NCI-H526 (cell line): Measurements from ENCODE around the gene NOS1AP.
A peak's percentile ranks its signal among the peaks of the same experiment; 100 is the strongest.
"Not testable (repeated sequence)": the region's sequence is repeated elsewhere in the genome, so short reads cannot be mapped to it uniquely, and the experiment has no call there.

Experiments used
- DNase-seq, 2 experiments: peaks; one replicate each; lab custom pipeline; 2025; lab: John Stamatoyannopoulos, UW

NOS1AP gene

DNA sequence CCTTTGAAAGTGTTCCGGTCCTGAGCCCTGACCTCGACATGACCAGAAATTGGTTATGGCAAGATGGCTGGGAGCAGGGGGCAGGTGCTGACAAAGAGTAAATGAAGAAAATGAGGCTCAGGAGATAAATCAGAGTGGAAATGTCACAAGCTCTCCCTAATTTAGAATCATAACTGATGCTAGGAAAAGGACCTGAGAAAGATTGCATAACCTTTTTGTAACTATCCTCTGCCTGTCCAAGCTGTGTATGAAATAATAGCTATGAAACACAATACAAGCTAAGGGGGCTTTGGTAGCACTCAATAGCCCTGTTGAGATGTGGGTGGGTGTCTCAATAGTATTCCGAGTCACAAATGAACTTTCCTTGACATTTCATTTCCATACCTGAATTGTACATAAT lies 12.9 kb upstream of the NOS1AP start:
- DNase-seq, result no peak

GRCh38 chr1:162059721-162060120 lies 9.8 kb upstream of the NOS1AP start:
- no peak for DNase-seq

DNA sequence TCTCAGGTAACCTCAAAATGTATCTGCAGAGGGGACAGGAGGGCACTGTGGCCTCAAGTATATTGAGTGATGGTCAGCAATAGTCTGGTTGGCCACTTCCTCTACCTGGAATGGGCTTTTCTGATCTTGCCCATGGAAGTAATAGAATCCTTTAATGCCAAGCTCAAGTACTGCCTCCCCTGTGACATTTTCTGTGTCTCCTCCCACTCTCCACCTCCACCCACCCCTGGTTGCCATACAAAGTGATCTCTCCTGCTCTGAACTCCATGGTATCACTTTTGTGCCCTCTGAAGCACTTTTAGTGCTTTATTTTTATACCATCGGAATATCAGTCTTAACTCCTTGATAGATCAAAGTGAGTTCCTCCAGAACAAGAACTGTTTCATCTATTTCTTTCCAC lies 9.2 kb upstream of the NOS1AP start:
- DNase-seq, result no peak

- DNase-seq, result peak in 1 of 2 experiments; percentile 39
These were observed 6.9 kb upstream of the NOS1AP start for GRCh38 chr1:162062542-162063015.

- DNase-seq, result no peak
These were observed 4.5 kb upstream of the NOS1AP start for GRCh38 chr1:162065016-162065415.

DNA sequence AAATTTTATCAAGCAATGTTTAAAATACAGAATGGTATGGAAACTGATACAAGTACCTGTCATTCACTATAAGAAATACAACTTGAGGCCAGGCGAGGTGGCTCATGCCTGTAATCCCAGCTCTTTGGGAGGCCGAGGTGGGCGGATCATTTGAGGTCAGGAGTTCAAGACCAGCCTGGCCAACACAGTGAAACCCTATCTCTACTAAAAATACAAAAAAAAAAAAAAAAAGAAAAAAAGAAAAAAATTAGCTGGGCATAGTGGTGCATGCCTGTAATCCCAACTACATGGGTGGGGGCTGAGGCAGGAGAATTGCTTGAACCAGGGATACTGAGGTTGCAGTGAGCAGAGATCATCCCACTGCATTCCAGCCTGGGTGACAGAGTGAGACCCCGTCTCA lies 2.7 kb upstream of the NOS1AP start:
- DNase-seq, result not testable (repeated sequence)

GRCh38 chr1:162067466-162067865 lies 2.0 kb upstream of the NOS1AP start:
- DNase-seq, result peak; percentile 66 to 77

DNA sequence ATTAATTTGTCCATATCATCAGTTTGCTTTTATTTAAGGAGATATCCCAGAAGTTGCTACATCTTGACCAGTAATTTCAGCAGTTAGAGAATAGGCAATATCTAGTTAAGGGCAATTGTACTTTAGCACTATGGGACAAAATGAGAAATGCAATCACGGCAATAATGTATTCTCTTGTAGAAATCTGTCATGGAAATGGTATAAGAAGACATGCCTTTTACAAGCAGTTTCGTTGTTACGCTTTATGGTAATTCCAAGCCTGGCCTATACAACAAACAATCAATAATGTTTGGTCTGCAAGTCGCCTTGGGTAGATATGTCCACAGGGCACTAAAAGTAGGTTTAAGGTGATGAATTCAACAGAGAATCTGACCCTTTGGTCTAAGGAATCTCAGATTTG lies 1.2 kb upstream of the NOS1AP start:
- DNase-seq, result no peak

GRCh38 chr1:162070094-162070748 lies 730 bp downstream of the NOS1AP start:
- DNase-seq, result peak; percentile 64 to 85

- peak in 1 of 2 experiments; percentile 55 for DNase-seq
These were observed 1.3 kb downstream of the NOS1AP start for GRCh38 chr1:162070825-162071224.

- peak; percentile 52 to 62 for DNase-seq
These were observed 3.2 kb downstream of the NOS1AP start for GRCh38 chr1:162072740-162073139.

DNA sequence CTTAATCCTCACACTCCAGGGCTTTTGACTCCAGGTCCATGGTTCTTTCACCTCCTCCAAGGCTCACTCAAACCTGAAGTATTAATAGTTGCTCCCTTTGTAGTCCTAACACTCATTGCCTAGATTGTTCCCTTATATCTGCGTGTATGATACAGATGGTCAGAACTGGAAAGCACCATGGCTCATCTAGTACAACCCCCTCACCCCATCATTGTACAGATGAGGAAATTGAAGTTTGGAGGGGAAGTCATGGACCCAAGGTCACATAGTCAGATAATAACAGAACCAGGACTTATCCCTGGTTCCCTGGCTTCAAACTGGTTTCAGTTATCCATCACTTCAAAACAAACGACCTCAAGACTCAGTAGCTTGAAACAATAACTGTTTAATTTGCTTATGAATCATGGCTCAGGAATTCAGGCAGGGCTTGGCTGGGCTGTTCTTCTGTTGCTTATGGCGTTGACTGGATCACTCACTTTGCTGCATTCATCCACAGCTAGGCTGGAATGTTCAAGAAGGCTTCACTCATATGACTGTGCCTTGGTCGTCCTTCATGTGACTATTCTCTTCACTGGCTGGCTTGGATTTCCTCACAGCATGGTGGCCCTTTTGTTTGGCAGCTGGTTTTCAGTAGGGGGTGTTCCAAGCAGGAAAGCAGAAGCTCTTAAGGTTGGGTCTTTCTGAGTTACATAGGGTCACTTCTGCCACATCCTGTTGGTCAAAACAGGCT lies 5.0 kb downstream of the NOS1AP start:
- DNase-seq, result no peak

DNA sequence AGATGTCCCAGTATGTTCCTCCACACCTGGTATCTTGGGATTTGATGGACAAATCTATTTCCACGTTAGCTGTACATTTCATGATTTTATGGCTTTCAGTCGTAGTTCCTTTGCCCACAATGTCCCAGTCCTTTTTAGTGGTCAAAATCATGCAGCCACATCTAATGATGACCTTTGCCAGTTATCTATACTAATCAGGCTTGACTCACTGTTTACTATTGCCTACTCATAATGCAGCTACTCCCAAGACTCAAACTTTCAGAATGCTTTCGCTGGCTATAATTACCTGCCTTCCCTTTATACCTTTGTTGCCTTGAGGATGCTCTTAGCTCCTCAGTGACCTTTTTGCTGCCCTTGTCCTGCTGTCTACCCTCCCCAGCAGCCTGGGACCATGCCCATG lies 6.4 kb downstream of the NOS1AP start:
- DNase-seq, result no peak

DNA sequence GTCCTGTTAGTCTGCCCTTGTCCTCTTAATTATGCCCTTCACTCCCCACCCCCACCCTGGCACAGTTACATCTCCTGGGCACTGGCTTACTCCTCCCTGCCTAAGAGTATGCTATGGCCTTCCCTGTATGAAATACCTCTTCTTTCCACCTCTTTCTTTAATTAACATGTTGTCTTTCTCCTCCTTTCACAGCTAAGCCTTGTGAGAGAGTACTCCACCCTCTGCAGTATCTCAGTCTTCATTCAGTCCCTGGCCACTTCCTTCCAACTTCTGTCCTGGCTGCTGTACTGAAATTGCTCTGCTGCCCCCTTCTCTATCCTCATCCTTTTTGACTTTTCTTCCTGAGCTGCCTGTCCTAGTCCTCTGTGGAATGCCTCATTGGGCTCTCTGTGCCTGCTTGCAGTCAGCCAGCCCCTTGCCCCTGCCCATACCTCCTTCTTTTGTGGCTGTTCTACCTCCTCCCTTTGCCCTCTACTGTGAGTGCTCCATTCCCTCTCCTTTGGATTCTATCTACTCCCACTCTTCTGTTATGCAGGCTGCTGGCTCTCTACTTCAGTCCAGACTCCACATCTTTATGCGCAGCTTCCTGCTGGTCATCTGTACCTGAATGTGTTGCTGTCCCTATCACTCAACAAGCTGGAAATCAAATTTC lies 8.3 kb downstream of the NOS1AP start:
- DNase-seq, result no peak

- no peak for DNase-seq
These were observed 9.5 kb downstream of the NOS1AP start for GRCh38 chr1:162079030-162079429.

DNA sequence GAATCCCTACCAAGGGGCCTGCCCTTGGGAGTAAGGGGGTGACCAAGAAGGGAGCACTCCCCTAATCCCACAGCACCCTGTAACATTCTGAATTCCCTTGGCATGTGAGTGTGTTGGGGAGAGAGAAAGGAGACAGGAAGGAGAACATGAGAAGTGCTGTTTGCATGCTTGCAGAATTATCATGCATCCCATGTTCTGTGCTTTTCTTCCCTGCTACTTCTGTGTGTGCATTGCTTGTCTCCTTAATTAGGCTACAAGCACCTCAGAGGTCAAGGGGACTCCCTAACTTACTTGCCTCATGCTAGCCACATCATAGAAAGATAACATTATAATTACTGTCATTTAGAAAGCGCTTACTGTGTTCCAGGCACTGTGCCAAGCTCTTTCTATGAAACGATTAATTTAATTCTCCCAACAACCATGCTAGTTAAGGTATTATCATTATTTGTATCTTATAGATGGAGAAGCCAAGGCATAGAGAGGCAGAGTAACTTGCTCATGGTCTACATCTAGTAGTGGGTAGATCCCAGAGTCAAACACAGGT lies 11.1 kb downstream of the NOS1AP start:
- DNase-seq, result no peak

DNA sequence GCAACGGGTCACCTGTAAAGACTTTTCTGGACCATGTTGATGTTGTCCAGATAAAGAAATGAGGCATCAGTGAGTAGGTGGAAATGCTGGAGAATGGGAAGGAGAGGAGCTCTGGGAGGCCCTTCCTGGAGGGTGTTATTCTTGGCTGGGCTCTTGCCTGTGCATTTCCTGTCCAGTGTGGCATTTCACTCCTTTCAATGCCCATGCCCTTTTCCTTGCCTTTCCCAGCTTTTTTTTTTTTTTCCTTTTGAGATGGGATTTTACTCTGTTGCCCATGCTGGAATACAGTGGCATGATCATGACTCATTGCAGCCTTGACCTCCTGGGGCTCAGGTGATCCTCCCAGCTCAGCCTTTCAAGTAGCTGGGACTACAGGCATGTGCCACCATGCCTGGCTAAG lies 11.8 kb downstream of the NOS1AP start:
- no peak for DNase-seq

DNA sequence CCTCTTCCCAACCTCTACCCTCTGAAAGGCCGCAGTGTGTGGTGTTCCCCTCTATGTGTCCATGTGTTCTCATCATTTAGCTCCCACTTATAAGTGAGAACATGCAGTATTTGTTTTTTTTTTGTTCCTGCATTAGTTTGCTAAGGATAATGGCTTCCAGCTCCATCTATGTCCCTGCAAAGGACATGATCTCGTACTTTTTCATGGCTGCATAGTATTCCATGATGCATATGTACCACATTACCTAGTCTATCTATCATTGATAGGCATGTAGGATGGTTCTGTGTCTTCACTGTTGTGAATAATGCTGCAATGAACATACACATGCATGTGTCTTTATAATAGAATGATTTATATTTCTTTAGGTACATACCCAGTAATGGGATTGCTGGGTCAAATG lies 12.6 kb downstream of the NOS1AP start:
- not testable (repeated sequence) for DNase-seq

DNA sequence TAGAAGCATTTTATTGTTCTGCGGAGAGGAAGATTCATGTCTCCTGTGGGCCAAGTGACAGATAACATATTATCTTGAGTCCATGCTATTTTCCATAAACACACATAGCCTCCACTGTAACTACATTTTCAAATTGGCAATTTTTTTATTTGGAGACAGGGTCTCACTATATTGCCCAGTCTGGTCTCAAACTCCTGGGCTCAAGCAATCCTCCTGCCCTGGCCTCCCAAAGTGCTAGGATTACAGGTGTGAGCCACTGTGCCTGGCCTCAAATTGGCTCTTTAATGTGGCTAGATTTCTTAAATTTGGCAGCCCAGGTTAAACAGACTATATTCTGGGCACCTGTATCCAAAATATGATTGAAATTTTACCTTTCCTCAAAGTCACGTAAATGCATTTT lies 13.8 kb downstream of the NOS1AP start:
- no peak for DNase-seq

- no peak for DNase-seq
These were observed 16.5 kb downstream of the NOS1AP start for GRCh38 chr1:162085991-162086390.

GRCh38 chr1:162087111-162087510 lies 17.6 kb downstream of the NOS1AP start:
- DNase-seq, result no peak

GRCh38 chr1:162087574-162087973 lies 18.1 kb downstream of the NOS1AP start:
- no peak for DNase-seq
